HG03064 (cell line): Measurements from ENCODE around the gene LRRC56.

Experiments
- ATAC-seq: cut with Tn5 transposase; IDR thresholded peaks from one replicate; pipeline ENCODE4 v1.9.1; 2021; ENCODE audit warnings: low read depth; ENCODE audit not compliant: unreplicated experiment

LRRC56 gene

GRCh38 chr11:556662-557256, 19.4 kb downstream of the LRRC56 start:
- no peak for ATAC-seq

GRCh38 chr11:557328-558132, 20.2 kb downstream of the LRRC56 start:
- ATAC-seq = no peak

GRCh38 chr11:558503-558902, 21.2 kb downstream of the LRRC56 start:
- no peak for ATAC-seq

GRCh38 chr11:559020-559620, 21.8 kb downstream of the LRRC56 start:
- ATAC-seq = no peak

GRCh38 chr11:559712-560304, 22.5 kb downstream of the LRRC56 start:
- ATAC-seq = no peak

- ATAC-seq = peak; percentile 58
Measured at GRCh38 chr11:560305-561147, 23.2 kb downstream of the LRRC56 start, which contains the start of the genes LMNTD2 and RASSF7. Gene LMNTD2, minus strand, starts transcription at chr11:560738. Its CDS starts 22 bp downstream, at chr11:560716. Gene RASSF7, plus strand, starts transcription at chr11:560970. Its CDS starts 799 bp downstream, at chr11:561769.

- peak; percentile 22 for ATAC-seq
Measured at GRCh38 chr11:561148-562003, 24.0 kb downstream of the LRRC56 start.

GRCh38 chr11:562046-562645, 24.8 kb downstream of the LRRC56 start:
- no peak for ATAC-seq

- no peak for ATAC-seq
Measured at GRCh38 chr11:563066-563811, 25.9 kb downstream of the LRRC56 start.

GRCh38 chr11:563812-564578, 26.7 kb downstream of the LRRC56 start:
- no peak for ATAC-seq

- ATAC-seq = no peak
Measured at GRCh38 chr11:565921-566509, 28.7 kb downstream of the LRRC56 start.

GRCh38 chr11:567011-567628, 29.8 kb downstream of the LRRC56 start:
- ATAC-seq = no peak

- ATAC-seq = peak; percentile 2
Measured at GRCh38 chr11:567629-568292, 30.4 kb downstream of the LRRC56 start.

GRCh38 chr11:568306-569157, 31.2 kb downstream of the LRRC56 start:
- ATAC-seq = peak; percentile 79

- no peak for ATAC-seq
Measured at GRCh38 chr11:569158-569885, 32.0 kb downstream of the LRRC56 start.
